Activated CD4-positive, alpha-beta T cell treated with anti-CD3 and anti-CD28 coated beads, Interleukin-2, amount 50 U/mL, for 24 hours (primary cell): ENCODE measurements around the gene EIF4E.
A peak's percentile ranks its signal among the peaks of the same experiment; 100 is the strongest.
"Not testable (repeated sequence)": the region's sequence is repeated elsewhere in the genome, so short reads cannot be mapped to it uniquely, and the experiment has no call there.

Experiments used
- DNase-seq, 2 donors: peaks; one replicate each; pipeline ENCODE4 v3.0.0-alpha.2; 2020; ENCODE audit warnings: low read depth in 1 of 2, low spot score in 1 of 2

The EIF4E gene, protein sequence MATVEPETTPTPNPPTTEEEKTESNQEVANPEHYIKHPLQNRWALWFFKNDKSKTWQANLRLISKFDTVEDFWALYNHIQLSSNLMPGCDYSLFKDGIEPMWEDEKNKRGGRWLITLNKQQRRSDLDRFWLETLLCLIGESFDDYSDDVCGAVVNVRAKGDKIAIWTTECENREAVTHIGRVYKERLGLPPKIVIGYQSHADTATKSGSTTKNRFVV

DNA sequence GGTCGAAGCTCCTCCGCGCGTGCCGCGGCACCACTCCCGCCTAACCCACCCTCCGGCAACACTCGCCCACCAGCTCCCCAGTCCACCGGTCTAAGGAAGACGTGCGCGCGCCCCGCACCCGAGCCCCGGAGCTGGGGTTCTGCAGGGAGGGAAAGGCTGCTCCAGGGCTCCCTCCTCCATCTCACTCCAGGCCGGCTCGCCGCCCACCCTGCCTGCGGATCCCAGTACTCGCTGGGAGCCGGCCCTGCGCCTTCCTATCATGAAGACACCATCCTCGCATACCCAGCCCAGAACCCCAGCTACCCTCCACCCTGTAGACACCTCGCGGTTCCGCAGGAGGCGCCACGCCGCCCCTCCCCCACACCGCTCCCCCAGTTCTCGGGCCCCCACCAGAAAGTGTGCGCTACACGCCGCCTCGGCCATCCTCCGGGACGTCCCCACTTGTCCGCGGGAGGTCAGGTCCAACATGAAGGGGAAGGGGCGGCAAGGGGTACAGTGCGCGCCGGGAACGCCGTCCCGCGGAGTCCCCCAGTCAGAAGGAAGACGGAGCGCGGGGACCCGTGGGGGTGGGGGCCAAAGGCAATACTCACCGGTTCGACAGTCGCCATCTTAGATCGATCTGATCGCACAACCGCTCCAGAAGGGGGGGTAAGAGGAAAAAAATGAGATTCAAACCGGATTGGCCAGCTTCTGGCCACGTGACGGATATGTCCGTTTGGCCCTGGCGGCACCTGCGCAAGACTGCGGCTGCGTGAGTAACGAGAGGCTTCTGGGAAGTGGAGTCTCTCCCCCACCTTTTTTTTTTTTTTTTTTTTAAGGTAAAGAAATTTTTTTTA lies at the start of gene EIF4E:
EIF4E (minus strand) TSS at position 629 of the 836 bp plus-strand sequence; CDS start at position 608, 21 bp downstream.
- DNase-seq: peak; percentile 82 to 96

DNA sequence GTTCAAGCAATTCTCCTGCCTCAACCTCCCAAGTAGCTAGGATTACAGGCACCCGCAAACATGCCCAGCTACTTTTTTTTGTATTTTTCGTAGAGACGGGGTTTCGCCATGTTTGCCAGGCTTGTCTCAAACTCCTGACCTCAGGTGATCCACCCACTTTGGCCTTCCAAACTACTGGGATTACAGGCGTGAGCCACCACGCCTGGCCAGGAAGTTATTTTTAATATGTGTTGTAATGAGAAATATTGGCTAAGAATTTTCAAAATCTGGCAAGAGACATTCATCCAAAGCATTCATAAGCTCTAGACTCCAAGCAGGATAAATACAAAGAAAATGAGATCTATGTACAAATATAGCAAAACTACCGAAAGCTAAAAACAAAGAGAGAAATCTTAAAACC lies 48.6 kb upstream of the EIF4E start:
- no peak for DNase-seq

DNA sequence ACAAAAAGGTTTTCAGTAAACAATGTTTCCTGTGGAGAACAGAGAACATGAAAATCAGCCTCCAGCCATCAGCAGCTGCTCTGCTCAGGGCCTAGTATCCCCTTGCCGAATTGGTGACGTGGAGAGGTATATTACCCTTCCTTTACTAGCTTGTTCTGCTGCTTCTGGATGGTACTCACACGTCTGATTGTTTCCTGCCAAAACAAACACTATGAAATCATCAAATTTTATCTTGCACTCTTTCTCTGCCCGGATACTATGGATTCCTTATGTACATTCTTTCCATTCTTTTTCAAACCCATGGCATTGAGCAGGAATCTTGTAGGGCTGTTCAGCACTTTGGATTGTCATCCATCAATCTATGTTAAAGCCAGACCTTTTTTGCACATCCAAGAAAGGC lies 47.8 kb upstream of the EIF4E start:
- DNase-seq: no peak

DNA sequence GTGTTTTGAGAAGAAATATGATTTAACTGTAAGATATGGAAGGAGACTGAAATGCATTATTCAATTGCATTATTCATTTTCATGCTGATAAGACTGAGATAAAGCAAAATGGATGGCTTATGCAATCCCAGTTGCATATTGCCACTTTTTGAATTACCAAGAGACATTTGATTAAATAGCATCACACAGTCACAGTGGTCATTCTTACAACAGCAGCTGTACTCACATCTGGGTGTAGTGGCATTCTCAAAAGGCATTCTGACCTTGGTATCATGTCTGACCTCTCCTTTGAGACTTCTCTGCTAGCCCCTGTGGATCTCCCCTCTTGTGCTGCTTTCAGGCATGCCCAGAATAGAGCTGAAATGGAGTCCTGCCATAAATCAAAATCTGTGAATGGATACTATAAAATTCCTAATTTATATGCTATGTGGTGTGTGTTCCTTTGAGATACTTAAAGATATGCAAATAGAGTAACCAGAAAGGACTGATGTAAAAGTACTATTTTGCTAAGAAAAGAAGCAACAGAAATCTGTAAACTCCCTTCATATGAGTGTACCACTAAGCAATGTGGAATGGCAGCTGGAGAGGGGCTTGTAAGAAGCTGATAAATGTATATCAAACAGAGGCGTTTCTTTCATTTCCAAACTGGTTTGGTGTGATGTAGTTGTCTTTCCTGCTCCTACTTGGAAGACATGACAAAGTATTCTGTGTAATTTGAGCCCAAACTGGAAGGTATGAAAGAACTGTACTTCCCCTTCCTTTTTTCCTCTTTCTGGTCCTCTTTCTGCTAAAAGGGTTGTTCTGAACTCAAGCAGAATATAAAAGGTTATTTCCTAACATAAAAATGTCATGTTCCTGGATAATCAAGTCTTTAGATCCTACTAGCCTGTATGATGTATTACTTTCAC lies 41.2 kb upstream of the EIF4E start:
- no peak for DNase-seq

DNA sequence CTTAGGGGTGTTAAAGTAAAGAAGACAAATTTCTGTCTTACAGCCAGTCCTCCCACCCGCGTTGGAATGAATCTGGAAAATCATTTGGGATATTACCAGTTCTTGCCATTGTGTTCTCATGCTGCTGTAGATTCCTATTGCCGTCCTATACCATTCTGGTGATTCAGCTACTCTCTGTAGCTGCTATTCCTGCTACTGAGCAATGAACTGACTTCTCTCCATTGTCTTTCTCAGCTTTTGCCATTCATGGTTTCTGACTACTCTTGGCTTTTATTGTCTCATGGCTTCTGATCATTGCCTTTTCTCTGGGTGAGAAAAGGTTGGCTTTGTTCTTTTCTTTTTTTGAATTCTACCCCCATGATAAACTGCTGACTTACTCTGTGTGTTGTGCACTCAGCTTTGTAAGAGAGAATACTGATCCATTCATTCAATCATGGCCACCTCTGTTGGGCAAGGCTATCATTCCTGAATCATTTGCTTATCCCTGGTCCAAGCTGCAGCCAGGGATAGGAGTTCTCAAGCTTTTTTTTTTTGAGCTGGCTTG lies 38.9 kb upstream of the EIF4E start:
- no peak for DNase-seq

DNA sequence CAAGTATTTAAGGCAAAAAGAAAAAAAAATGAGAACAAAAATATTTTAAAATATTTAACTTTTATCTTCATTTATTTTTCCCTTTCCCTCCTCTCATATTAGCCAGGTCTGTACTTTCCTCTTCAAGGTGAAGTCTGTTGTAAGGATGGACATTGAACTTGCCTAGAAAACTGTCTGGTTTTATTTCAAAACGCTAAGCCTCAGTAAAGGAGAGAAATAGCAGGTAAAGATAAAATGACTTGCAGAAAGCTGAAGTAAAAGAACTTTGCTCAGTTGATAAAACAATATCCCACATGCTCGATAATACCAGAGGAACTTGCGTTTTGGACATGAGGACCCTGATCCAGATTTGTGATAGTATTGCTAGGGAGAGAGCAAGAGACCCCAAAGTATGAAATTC lies 38.0 kb upstream of the EIF4E start:
- no peak for DNase-seq

DNA sequence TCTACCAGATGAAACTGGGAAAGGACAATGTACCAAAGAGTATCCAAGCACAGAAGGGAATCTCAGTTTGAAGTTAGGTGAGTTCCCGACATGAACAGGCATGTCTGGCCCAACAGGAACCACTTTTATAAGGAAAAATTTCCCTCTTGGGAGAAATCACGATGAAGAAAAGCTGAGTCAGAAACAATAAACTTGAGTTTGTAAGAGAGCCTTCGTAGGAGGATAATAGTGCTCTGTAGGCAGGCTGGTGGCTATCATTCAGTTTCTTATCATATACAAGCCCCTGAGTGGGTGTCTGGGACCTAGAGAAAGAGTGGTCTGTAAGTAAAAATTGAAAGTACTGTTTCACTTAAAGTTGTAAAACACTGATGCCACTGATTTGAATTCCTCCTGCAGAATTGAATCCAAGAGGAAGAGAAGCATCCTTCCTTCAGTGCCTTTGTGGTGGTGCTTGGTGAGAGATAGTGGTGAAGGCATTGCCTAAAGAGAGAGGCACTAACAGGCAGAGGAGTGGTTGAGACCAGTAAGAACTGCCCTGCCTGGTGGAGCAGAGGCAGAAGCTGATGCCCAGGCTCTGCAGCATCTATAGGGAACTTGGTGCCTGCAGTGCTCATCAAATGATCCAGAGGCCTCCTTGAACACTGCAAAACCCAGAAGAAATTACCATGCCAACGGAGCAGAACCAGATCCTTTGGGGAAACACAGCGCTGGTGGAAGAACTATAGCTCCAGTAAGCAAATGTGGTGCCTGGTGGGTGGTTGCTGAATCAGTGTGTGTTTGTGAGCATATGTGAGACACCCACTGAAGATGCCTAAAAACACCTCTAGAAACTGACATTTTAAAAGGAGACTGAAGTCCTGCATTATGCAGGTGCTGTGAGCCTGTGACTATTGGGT lies 34.9 kb upstream of the EIF4E start:
- no peak for DNase-seq

DNA sequence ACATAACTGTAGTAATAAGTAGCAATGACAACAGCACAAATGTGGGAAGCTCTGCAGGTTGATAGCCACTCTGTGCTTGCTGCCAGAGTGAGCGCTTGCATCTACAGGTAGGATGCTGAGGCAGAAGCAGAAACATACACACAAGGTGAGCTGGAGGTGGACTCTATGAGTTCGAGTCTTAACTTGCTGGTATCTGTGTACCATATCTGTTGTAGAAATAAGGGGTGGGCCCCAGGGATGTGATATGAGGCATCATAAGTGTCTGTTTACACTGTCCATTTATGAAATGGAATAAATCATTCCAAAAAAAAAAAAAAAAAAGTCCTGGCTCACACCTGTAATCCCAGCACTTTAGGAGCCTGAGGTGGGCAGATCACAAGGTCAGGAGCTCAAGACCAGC lies 32.8 kb upstream of the EIF4E start:
- DNase-seq: no peak

DNA sequence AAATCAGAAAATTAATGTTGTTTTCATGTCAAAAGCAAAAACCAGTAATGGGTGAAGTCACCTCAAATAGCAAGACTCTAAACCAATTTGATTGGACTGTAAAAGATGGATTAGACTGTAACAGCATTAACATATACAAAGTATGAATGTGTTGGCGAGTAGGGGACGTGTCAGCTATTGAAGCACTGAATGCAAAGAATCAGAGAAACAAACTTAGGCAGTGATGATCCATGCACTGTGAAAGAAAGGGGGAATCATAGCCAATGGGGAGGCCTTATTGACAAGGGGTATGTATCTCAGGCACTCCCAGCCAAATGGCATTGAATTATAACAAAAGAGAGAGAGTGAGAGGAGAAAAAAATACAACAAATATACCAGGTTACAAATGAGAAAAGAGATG lies 30.5 kb upstream of the EIF4E start:
- DNase-seq: no peak

DNA sequence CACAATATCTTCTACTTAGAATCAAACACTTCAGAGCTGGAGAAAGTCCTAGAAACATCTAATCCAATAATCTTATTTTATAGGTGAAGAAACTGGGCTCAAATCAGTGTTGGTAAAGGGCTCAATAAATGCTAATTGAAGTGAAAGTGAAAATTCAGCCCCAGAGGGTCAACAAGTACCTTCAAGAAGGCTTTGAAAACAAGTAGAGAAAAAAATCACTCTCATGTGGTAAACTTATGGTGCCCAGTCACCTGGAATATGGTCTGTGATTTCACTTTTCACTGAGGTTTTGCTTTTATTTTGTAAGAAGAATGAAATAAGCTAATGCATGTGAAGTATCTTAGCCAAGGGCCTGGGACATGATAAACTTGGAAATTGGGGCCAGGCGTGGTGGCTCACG lies 29.1 kb upstream of the EIF4E start:
- DNase-seq: no peak

DNA sequence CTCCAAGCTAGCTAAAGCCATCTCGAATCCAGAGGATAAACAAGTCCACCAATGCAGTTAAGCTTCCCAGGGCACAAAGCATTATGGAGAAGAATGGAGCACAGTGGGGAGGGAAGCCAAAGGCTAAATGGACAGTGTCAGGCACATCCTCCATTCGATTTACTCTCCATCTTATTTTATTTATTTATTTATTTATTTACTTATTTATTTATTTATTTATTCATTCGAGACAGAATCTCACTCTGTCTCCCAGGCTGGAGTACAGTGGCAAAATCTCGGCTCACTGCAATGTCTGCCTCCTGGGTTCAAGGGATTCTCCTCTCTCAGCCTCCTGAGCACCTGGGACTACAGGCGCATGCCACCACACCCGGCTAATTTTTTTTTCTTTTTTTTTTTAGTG lies 26.3 kb upstream of the EIF4E start:
- DNase-seq: no peak

DNA sequence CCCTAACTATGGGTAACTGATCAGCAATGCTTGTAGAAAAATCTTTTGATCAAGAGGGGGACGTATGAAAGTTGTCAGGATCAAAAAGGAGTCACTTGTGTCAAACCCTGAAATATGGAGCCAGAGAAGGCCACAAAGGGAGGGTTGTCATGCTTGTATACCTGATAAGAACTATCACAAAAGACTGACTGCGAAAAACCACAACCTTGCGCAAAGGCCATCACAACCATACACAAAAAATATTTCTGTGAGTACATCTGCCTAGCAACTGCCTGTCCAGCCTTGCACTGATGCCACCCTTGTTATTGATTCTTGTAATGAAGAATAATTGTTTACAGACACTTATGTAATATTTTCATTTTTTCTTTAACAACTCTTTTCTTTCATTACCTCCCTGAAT lies 22.8 kb upstream of the EIF4E start:
- DNase-seq: no peak

DNA sequence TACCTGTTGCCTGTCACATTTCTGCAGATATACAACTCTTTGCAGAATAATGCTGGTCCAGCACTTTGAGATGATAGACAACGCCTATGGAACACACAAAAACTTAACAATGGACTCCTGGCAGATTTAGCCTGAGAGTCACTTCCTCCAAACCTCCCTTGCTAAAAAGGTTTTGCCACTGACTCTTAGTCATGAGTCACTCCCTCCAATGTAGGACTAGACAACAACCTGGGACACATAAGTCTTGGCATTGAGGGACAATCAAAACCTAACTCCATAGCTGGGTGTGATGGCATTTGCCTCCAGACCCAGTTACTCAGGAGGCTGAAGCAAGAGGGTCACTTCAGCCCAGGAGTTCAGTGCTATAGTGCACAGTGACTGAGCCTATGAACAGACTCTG lies 22.0 kb upstream of the EIF4E start:
- DNase-seq: no peak

DNA sequence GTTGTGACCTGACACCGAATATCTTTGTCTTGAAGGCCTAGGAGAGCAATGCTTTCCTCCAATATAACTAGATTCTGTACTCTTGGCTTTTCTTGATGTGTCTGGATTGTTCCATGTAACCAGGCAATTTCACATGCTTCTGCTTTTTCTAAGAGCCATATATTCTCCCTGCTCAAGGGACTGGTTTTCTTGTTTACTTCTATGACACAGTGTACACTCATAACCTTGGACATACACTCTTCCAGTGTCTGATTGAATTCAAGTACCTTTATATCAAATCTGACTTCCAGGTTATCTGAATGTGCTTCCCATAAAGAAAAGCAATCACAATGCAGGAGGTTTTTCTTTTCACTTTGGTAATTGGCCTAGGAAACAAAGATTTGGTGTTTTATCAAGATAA lies 17.4 kb upstream of the EIF4E start:
- no peak for DNase-seq

DNA sequence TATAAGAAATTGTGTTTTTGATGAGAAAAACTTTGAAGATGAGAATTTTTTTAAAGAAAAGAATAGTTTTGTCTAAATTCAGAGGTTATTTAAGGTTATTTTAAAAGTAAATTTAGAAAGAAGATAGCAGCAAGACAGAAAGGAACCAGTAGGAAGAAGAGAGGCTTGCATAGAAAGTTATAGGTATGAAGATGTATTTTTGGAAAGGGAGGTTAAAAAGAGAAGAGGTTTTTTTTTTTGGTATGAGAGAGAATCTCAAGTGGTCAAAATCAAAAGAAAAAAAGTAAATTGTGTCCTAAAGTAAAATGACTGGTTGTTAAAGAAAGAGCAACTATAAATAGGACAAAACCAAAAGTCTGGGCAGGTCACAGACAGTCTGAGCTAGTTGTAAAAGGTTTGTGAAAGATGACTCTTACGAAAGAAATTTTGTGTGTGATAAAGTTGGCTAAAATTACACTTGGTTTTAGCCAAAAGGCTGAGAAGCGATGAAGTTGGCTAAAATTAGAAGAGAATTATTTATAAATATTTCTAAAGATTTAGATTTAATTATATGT lies 16.4 kb upstream of the EIF4E start:
- DNase-seq: no peak

DNA sequence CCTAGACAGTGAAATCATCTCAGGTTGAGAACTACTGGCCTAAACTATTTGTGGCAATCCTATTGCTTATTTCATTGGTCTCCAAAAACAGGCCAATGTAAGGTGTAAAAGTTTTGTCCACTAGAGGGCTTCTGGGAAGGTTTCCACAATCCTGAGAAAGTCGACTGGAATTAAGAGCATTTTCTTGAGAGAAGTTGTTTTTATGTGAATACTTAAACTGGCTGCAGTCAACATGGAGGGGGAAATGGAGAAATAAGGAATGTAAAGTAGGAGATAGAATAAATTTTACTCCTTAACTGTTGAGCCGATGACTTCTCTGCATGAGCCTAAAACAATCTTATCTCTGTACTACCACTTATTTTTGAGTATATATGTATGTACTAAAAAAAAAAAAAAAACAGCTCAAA lies 11.0 kb upstream of the EIF4E start:
- DNase-seq: no peak

DNA sequence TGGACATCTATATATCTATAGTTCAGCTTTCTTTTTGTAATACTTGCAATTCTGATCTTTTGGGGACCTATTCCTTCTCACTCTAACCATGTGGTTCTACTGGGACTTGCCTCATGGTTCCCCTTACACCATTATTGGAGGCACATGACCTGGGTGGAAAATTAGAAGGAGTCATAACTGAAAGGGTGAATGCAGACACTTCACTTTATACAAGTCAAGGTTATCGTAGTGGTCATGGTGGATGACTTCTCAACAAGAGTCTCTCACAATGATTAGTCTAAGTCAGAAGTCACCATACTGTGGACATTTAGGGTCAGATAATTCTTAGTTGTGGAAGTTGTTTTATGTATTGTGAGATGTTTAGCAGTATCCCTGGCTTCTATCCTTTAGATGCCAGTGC lies 10.5 kb upstream of the EIF4E start:
- no peak for DNase-seq

DNA sequence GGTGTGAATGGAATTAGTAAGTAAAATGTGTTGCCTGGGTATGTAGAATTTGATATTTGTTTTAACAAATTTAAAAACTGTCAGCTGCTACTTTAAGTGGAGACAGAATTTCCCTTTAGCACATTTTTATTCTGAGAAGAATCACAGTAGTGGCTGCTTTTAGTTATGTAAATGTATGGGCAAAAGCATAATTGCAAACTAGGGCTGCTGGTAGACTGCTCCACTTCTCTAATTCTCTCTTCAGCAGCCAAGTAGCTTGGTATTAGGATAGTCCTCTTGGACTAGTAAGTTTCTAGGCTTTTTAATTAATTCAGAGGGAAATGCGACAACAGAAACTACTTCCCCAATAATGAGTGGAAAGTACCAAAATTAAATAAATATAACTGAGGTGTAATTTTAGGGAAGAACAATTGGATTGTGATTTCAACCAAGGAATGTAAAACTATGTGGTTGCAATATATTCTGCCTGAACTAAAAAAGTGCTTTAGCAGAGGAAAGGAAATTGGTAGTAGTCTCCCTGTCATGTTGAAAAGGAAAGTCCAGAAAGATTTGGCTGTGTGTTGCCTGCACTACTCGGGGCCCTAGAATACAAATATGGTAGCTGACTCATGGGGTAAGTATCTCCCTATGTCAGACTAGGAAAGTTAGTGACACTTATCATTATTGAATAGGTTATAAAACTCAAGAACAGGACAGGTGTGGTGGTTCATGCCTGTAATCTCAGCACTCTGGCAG lies 9.2 kb upstream of the EIF4E start:
- no peak for DNase-seq

DNA sequence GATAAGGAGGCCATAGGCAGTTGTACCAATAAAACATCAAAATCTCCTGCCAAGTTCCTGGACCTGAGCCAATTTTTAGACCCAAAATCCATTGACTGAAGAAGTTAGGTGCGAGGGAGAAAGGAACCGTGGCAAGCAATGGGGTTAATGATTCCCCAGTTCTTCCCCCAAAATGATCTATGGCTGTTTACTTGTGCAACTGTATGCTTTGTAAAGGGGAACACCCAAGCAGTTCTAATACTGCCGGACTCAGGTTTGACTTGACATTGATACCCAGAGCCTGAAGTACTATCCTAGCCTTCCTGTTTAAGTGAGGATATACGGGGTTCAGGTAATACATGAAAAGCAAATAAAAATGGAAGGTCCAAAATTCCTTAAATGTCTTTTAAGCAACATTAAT lies 6.7 kb upstream of the EIF4E start:
- no peak for DNase-seq

DNA sequence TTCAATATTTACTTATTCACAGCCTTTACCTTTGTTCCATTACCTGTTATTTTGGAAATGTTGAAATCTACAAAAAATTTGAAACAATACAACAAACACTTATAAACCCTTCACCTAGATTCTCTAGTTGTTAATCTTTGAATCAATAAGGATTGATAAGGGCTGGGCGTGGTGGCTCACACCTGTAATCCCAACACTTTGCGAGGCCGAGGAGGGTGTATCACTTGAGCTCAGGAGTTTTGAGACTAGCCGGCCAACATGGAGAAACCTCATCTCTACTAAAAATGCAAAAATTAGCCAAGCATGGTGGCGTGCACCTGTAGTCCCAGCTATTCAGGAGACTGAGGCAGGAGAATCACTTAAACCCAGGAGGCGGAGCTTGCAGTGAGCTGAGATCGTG lies 5.9 kb upstream of the EIF4E start:
- not testable (repeated sequence) for DNase-seq
